GM12892 (cell line): ENCODE measurements around the gene NEAT1.

ENCODE experiments used
- POLR2A ChIP-seq: IDR thresholded peaks from 2 replicates; pipeline ENCODE4 v1.6.1; 2011; ENCODE audit warnings: low read depth, low read length, control low read depth
- POLR2AphosphoS5 ChIP-seq: IDR thresholded peaks from 2 replicates; pipeline ENCODE4 v1.6.1; 2011; ENCODE audit warnings: low read depth, low read length, control low read depth

DNA sequence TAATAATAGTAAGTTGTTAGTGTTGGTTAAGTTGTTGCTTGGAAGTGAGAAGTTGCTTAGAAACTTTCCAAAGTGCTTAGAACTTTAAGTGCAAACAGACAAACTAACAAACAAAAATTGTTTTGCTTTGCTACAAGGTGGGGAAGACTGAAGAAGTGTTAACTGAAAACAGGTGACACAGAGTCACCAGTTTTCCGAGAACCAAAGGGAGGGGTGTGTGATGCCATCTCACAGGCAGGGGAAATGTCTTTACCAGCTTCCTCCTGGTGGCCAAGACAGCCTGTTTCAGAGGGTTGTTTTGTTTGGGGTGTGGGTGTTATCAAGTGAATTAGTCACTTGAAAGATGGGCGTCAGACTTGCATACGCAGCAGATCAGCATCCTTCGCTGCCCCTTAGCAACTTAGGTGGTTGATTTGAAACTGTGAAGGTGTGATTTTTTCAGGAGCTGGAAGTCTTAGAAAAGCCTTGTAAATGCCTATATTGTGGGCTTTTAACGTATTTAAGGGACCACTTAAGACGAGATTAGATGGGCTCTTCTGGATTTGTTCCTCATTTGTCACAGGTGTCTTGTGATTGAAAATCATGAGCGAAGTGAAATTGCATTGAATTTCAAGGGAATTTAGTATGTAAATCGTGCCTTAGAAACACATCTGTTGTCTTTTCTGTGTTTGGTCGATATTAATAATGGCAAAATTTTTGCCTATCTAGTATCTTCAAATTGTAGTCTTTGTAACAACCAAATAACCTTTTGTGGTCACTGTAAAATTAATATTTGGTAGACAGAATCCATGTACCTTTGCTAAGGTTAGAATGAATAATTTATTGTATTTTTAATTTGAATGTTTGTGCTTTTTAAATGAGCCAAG, 2.7 kb downstream of the NEAT1 start:
- TF ChIP-seq POLR2AphosphoS5 (peak; percentile 98), POLR2A (peak; percentile 94)
